ENCODE measurements around the gene HMCN2.

GRCh38 chr9:130366072-130366471 is 100.5 kb downstream of the HMCN2 start:
- no peak for TF ChIP-seq CTCF (IDR thresholded peaks at IDR 0.05)
- no peak for TF ChIP-seq POLR2A (IDR thresholded peaks at IDR 0.05)
- no peak for TF ChIP-seq POLR2AphosphoS5 (IDR thresholded peaks at IDR 0.05)

Data from prostate gland (tissue), 2 donors.